ENCODE results near the gene GTSF1L.

GRCh38 chr20:43715511-43715910 lies 11.3 kb downstream of the GTSF1L start:
- TF ChIP-seq, protein P1, sequence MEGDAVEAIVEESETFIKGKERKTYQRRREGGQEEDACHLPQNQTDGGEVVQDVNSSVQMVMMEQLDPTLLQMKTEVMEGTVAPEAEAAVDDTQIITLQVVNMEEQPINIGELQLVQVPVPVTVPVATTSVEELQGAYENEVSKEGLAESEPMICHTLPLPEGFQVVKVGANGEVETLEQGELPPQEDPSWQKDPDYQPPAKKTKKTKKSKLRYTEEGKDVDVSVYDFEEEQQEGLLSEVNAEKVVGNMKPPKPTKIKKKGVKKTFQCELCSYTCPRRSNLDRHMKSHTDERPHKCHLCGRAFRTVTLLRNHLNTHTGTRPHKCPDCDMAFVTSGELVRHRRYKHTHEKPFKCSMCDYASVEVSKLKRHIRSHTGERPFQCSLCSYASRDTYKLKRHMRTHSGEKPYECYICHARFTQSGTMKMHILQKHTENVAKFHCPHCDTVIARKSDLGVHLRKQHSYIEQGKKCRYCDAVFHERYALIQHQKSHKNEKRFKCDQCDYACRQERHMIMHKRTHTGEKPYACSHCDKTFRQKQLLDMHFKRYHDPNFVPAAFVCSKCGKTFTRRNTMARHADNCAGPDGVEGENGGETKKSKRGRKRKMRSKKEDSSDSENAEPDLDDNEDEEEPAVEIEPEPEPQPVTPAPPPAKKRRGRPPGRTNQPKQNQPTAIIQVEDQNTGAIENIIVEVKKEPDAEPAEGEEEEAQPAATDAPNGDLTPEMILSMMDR (IDR thresholded peaks at IDR 0.05): no peak
- TF ChIP-seq EZH2 (IDR thresholded peaks at IDR 0.05): no peak
- no peak for TF ChIP-seq EZH2phosphoT487 (IDR thresholded peaks at IDR 0.05)

Data from neural progenitor cell (in vitro differentiated cells).